Activated CD4-positive, alpha-beta T cell treated with anti-CD3 and anti-CD28 coated beads, Interleukin-10, Interleukin-2, amounts not matched to agents 100 ng/mL and 50 ng/mL, durations not matched to agents 16 hours and 8 hours (primary cell): Measurements from ENCODE around the gene B3GAT1.

Experiments
- DNase-seq: peaks from one replicate; pipeline ENCODE4 v3.0.0-alpha.2; 2020

The B3GAT1 gene

DNA sequence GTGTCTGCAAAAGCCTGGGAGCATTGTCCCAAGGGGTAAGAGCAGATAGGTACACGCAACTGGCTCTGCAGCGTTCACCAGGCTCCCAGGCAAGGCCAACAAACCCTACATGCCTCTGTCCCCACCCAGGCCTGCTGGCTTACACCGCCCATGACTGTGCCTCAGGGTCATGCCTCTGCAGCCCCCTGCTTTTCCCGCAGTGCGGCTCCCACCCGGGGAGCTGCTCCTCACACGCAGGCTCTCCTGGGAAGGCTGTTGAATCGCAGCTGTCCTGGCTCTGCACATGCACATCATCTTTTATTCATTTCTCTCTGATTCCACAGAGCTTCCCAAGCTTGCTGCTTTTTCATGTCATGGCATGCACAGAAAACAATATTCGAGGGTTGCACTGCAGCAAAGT, 29.2 kb upstream of the B3GAT1 start:
- no peak for DNase-seq

DNA sequence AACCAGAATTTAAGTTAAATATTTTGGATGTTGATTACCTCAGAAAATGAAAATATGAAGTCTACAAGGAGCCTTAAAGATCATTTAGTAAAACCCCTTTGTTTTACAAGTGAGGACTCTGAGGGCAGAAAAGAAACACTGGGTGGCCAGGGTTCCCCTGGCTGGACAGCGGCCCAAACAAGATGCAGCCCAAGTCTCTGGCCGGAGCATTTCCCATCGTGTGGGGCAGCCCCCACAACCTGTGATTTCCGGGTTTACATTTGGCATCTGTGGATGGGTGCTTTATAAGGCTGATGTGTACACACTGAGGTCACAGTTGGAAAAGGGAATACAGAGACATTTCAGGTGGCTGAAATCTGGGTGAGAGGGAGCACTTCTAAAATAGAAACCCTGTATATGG, 28.8 kb upstream of the B3GAT1 start:
- no peak for DNase-seq

DNA sequence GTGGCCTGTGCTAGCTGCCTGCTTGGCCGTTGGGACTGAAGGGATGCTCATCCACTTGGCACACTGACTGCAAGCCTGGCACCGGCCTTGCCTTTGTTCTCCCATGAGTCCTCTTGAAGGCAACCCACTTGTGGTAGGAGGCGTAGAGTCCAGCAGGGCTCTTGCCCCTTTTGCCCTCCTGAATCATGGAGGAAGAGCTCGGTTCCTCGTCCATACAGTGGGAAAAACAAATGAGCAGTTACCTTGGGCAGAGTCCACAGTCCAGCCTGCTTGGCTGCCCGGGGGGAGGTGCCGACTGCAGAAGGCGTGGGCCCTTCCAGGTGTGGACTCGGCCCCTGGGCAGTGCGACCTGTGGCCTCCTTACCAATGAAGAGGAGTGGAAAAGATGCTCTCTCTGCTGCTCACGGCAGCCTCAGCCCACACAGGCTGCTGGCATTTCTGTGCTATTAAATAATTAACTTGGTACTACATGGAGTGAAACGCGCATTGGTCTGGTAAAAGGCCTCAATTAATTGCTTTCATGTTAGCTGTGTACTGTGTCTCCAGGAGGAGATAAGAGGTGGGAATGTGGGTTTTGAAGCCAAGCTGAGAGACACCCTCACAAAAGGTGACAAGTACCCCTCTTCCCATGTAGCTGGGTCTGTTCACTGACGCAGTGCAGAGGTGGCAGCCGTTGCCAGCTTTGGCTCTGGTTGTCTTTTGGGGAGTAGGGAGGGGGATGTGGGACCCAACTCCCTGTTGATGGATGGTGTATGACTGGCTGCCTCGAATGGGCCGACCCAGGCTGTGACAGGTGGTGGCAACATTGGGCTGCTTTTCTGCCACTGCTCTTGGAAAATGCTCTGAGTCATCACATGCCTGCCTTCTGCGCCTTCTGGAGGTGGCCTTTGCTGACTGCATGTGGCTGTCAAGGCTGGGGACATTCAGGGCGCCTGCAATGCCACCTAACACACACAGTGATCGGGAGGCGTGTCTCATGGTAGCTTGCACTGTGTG, 26.8 kb upstream of the B3GAT1 start:
- no peak for DNase-seq

DNA sequence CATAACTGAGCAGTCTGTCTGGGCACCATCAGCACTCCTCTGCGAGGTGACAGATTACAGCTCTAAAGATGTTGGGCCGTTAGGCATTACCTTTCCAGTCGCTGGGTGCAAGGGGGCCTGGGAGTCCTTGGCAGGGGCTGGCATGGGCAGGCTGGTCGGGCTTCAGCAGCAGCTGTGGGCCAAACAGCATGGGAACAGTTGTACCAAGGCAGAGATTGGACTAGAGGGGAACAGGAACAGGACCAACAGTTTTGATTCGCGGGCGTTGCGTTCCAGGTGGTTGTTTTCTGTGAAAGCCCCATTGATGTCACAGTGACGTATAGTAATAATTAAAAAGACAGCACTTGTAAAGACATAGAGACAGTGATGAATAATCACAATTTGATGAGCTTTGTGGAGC, 25.8 kb upstream of the B3GAT1 start:
- no peak for DNase-seq

DNA sequence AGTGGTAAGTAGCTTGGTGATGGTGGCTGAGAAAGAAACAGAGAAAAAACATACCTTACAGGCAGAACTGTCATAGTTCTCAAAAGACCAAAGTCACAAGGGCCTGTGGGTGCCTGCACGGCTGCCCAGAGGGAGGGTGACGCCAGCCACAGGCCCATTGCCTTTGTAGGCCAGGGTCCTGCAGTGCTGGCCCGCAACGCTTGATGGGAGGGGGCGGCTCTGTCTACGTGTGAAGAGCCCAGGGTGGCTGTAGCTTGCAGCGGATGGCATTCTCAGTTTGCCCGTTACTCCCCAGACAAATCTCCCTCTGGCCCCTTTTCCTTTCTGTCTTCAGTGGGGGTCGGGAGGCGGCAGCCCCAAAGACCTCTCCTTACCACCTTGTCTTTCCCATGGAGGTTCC, 24.7 kb upstream of the B3GAT1 start:
- no peak for DNase-seq

DNA sequence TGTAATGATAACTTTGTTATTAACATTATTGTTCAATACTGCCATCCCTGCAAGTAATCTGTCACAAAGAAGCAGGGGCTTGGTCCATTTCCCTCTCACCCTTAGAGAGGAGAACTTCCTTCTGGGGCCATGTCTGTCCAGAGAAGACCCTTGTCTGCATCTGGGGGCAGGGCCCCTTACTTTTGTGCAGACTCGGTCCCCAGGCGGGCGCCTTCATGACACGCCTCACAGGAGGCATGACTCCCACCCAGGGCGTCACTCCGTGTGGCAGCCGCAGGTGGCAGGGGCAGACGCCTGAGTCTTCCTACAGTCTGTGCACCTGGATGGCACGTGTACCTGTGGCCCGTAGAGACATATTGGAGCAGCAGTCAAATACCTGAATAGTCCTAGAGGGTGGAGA, 21.8 kb upstream of the B3GAT1 start:
- no peak for DNase-seq

DNA sequence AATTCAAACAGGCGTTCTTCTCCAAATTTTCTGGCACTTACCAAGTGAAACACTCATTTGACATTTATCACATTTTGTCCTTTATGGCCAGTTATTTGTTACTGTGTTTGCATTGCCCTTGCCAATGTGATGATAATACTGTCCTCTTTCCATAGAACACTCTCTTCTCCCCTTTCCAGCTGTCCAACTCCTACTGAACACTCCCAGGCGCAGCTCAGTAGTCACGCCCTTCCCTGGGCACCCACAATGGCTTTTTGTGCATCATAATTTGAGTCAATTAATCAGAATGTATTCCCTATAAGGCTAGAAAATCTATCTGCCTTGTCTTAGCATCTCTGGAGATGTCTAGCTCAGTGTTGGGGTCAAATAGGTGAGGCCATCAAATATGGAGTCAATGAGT, 21.2 kb upstream of the B3GAT1 start:
- DNase-seq: no peak

DNA sequence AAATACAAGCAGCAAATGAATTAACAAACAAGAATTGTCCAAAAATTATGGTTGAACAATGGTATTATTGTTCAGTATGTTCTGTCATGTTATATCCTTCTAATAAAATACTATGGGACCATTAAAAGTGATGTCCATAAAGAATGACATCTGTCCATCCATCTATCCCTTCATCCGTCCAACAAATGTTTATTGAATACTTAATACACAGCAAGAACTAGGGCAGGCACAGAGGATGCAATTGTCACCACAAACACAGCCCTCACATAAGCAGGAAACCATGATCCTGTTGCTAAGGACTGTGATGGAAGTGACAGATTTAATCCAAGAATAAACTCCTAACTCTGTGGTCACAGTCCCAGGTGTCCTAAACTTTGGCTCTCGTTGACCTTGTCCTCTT, 20.7 kb upstream of the B3GAT1 start:
- DNase-seq: no peak

DNA sequence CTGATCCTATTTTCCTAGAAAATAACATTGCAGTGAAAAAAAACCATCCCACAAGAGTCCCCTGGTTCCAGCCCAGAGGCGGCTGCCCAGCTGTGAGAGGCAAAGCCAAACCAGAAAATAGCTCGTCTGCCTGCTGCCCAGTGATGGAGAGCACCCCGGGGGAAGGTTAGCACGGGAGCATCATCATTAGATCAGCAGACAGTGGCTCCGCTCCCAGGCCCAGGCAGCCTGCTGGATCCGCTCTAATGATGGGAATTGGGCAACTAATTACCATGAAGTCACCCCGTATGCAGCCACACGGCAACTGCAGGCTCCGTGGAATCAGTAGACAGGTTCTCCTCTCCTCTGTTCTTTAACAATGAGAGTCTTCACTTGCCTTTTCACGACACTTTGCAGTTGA, 17.1 kb upstream of the B3GAT1 start:
- no peak for DNase-seq

DNA sequence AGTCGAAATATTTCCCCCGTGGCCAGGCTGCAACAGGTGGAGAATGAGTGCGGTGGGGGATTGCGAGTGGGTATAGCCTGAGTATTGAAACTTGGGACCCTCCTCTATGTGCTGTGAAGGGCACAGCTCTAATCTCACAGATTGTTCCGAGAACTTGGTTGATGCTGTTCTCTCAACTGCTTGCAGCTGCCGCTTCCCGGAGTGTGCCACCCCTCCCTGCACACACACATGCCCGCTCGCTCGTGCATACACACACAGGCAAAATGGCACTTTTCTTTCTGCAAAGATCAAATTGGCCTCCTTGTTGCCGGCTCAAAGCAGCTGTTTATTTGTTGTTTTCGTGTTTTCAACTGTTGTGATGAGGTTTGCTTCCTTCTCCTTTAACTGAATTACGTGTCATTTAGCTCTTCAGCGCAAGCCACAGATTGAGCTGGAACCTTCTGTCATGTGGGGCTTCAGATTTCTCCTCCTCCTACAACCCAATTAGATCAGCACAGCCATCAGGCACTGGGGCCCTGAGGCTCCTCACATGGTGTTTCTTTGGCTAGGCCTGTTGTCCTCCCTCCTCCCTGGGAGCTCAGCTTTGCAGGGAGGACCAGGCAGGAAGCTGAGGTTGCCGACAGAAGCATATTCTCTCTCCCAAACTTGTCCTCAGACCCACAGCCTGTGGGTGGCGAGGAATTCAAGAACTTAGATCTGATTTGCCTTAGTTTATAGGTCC, 13.9 kb upstream of the B3GAT1 start:
- DNase-seq: no peak

DNA sequence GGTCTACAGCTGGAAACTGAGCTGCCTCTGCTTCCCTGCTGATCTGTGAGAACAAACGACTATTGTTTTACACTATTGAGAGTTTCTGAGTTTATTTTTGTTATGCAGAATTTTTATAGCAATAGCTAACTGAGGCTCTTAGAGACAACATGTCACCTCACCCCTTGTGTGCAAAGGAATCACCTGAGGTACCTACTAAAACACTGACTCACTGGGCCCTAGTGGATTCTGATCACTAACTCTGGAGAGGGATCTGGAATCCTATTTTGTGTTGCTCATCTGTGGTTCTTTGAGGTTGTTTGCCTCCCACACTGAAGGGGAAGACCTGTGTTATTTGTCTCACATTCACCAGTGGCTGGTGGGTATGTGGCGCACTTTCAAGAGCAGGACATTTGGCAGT, 13.4 kb upstream of the B3GAT1 start:
- DNase-seq: no peak

DNA sequence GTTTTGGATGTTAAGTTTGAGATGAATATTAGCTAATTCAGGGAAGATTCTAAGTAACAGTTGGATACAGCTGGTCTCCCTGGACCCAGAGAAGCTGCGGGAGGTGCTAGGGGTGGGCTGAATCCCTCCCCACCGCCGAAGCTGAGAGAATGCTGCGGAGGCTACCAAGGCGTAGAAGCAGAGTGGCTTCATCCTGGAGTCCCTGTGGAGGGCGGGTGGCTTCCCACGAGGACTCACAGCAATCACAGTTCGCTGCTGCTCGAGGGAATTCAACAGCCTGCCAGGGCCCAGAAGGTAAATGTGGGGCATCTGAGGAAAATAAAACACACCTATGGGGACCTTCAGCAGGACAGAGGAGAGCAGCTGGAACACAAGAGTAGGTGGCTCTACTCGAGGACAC, 11.1 kb upstream of the B3GAT1 start:
- DNase-seq: no peak

DNA sequence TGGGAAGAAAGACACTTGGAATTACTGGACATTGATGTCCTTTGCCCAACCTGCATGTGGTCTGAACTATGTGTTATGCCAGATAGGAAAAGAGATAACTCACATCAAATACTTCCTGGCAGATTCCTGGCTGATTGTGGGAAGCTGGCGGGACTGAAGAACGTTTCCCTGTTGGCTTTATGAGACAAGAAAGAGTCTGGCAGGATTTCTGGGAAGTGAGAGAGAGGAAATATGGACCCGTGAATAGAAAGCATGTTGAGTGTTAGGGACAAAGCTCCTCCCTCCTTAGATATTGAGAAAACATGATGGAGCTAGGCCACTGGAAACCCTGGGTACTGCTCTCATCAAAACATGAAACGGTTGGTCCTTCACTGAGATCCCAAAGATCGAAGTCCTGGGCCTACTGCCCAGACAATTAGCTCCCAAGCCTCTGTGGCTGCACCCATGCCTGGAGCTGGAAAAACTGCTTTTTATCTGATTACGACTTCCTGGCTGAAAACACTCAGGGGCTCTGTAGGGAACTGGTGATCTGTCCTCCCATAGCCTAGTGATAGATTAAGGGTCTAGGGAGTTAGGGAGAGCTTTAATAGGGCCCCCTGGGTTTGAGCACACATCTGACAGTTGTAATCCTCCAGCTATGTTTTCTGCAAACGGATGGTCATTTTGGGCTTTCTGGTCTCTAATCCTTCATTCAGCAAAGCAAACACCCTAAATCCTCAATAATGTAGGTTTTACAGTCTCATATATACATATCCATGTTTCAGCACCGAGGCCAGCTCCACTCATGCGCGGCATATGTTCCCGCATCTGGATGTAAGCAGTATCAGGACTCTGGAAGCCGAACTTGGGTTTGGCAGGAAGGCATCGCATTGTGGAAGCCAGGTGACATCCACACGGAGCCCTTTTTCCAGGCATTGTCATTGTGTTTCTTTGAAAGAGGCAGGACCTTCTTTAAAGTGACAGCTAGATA, 6.1 kb upstream of the B3GAT1 start:
- DNase-seq: no peak

DNA sequence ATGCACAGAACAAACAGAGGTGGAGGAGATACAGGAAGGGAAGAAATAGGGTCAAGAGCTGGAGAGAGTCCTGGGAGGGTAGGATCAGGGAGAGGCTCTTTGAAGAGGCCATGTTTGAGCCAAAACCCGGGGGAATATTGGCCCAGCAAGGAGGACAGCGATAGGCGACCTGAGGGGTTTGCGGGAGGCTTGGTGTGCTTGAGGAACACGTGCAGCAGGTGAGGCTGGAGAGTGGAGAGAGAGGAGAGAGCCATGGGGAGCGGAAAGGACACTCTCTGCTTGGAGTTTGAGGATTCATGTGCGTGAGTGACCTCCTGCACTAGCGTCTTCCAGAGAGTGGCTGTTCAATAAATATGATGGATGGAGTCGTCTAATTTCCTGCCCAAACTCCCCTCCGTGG, 4.7 kb upstream of the B3GAT1 start:
- DNase-seq: no peak

DNA sequence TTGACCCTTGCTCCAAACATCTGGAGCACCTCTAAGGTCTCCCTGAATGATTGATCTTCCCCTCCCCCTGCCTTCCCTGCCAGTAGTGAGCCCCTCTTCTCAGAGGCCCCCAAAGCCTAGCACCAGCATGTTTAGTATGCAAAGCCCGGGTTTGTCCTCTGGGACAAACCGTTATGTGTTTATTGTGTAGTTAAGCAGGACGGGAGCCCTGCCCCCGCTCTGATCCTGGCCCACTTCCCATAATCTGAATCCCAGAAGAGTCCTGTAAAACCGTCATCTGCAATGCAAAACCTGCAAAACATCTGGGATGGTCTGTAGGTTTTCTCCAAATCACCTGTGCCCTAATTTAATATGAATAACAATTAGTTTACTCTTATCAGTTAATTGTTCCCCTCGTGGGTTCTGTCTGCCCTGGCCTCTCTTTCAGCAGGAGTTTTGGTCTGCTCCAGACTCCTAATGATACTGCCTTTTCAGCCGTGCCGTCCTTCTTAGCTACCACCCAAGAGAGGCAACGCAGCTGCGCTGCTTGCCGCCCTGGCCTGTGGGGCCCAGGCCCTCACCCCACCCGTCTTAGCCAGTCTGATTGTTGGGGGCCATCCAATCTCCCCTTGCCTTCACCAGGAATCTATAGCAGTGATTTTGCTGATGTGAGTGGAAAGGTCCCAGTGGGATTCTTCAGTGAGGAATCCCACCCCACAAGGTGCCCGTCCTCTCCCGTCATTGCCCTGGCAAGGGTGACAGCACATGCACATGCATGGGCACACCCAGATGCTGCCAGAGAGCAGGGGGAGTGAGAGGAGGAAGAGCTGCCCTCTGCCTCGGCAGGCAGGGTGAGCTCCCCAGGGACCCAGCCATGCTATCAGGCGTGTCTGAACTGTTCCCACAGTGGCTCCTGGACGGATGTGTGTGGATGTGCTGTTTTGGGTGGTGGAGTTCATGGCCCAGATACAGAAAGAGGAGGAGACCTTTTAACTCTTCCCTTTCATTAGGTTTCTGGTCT, 3.0 kb upstream of the B3GAT1 start:
- no peak for DNase-seq

DNA sequence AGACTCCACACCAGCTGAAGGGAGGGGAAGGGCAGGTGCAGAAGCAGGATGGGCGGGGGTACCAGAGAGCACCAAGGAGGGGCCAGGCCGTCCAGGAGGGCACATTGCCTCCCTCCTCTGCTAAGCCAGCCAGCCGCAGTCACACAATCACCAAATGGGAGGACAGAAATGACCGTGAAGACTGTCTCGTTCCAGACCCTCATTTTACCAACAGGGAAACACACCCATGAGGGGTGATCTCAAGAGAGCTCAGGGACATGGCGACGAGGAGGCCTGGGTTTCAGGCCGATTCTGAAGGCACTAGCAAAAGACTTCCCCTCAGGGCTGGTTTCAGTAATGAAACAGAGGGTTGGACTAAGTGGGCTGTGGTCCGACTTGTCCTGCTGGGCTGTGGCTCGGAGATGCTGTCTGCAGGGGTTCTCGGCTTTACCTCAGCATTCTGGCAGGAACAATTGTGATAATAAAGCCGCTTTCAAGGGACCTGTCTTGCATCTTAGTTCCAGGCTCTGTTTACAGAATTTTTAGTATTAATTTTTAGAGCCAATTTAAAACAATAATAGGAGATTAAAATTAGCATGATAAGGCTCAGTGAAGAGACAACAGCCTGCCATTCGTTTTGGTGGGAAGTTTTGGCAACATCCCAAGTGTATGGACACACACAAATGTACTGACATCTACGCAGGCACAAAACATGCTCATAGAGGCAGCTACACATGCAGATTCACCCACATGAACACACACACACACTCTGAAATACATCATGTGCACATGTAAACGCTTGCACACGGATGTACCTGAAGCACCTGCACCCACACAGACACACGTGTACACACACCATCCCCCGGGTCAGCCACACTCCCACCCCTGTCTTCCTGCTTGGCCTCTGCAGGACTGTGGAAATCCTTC, 2.0 kb upstream of the B3GAT1 start:
- no peak for DNase-seq

DNA sequence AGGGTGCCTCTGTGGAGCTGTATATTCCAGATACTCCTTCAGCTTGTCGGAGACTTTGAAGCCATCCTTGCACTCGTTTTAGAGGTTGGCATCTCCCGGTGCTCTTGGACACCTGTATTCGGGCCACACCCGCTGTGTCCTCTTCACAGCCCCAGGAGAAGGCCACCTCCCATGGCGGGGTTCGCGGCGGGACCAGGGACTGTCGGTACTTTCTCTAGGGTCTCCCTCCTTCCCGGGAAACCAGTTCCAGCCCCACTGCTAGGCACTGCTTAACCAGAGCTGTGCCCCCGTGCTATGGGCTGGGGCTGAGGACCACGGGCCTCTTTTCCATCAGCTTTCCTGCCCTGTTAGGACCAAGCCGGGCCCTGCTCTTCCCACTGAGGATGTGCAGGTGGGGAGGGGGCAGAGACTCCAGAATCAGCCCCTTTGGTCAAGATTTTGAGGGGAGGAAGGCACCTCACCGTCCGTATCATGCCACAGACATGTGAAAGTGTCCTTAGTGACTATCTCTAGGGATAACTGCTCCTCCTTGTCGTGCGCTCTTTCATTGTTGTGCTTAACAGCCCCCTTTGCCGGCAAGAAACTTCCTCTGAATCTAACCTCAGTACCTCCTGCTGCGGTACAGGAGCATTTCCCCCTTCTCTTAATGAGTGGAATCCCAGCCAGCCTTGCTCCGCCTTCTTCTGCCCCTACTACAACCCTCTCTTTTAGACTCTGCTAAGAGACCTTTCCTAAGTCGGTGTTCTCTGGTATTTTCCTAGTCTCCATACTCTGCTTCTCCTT, 1.2 kb upstream of the B3GAT1 start:
- DNase-seq: no peak

DNA sequence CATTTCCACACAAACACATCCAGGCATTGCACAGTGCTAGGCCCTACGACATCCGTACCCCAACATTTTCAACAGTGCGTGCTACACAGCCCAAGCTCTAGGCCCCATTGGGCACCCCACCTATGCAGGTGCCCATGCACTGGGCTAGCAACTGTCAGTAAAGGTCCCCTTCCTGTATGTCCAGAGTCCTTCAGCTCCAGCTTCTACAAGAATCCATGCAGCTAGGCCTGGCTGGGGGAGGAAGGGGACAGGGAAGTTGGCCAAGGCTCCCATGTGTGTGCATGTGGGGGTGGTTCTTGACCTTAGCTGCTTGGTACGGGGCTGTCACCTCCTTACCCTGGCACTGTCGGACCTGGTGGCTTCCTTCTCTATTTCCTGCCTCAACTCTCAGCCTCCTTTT, 1.3 kb downstream of the B3GAT1 start:
- DNase-seq: no peak

DNA sequence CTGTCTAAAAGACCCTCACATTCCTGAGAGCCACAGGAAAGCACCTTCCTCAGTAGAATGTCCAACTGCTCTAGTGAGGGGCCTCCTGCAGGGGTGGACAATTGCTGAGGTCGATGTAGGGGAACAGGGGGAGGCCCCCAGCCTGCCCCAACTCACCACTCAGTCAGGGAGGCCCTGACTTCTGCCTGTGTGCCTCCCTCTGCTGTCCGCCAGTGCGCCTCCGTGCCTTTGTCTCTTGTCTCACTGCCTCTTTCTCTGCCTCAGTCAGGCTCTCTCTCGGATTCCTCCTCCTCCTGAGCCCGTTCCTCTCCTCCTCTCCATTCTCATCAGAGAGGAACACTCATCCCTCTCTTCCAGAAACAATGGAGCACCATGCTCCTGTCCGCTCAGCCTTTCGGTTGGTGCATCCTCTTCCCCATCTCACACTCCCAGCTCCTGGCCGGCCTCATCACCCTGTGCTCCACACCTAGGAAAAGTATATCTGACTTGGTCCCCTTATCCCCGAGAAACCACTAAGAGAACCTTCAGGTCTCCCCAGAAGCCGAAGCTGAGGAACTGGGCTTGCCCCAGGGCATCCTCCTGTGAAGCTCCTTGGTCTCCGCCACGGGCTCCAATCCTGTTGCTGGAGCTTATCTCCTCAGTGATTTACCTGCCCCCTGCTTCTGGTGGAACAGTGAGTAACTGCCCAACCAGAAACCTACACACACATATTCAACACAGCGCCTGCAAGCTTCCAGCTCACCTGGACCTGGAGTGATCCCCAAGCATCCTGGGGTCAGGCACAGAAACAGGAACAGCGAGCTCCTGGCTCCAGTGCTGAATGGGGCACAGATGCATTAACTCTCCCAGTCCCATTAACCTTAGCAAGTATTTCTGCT, 2.3 kb downstream of the B3GAT1 start:
- DNase-seq: no peak
